Cardiac fibroblast (primary cell): ENCODE results near the gene AGPAT2.

ENCODE experiments used
- DNase-seq, 2 donors: peaks; one replicate each; pipeline versions ENCODE4 v3.0.0 to v3.0.0-alpha.2; 2010; ENCODE audit warnings: low read depth in 2 of 2
- H3K4me3 ChIP-seq, 2 donors: replicated peaks in 1 of 2; 1 replicate in 1 of 2; 2 replicates in 1 of 2; pipeline ENCODE4 v1.5.1; 2011; ENCODE audit warnings: low read depth in 2 of 2, low read length in 2 of 2, mild to moderate bottlenecking in 2 of 2, moderate library complexity in 1 of 2
- CTCF ChIP-seq: IDR thresholded peaks from one replicate; pipeline ENCODE4 v1.5.1; 2011; ENCODE audit warnings: low read depth, mild to moderate bottlenecking, low read length, inconsistent platforms

AGPAT2 gene

GRCh38 chr9:136631038-136632000, 55.9 kb downstream of the AGPAT2 start:
- peak; percentile 86 to 88 for DNase-seq
- TF ChIP-seq CTCF: peak; percentile 87

GRCh38 chr9:136630662-136630992, 56.6 kb downstream of the AGPAT2 start:
- no peak overlapping the region for H3K4me3 ChIP-seq
- no peak for TF ChIP-seq CTCF
- no peak for DNase-seq

More at GRCh38 chr9:136631038-136632000, 55.9 kb downstream of the AGPAT2 start:
- H3K4me3 ChIP-seq: no peak overlapping the region

GRCh38 chr9:136629879-136630661, 57.2 kb downstream of the AGPAT2 start:
- no peak overlapping the region for H3K4me3 ChIP-seq
- peak; percentile 50 to 63 for DNase-seq
- peak; percentile 66 for TF ChIP-seq CTCF

- DNase-seq: no peak
- no peak for TF ChIP-seq CTCF
- H3K4me3 ChIP-seq: no peak overlapping the region
Observed at GRCh38 chr9:136629001-136629878, 58.0 kb downstream of the AGPAT2 start.

- no peak for TF ChIP-seq CTCF
- no peak overlapping the region for H3K4me3 ChIP-seq
- DNase-seq: no peak
Observed at GRCh38 chr9:136628268-136628667, 59.0 kb downstream of the AGPAT2 start.

- DNase-seq: no peak
- TF ChIP-seq CTCF: no peak
- no peak overlapping the region for H3K4me3 ChIP-seq
Observed at GRCh38 chr9:136627703-136628102, 59.6 kb downstream of the AGPAT2 start.
